Erythroblast (primary cell): ENCODE measurements around the gene ST6GALNAC2.

Experiments used
- GATA1 ChIP-seq: IDR thresholded peaks from 2 replicates; pipeline ENCODE4 v1.6.1; 2011; ENCODE audit warnings: low read depth, mild to moderate bottlenecking, control low read depth, low read length, moderate library complexity
- POLR2A ChIP-seq: IDR thresholded peaks from 2 replicates; pipeline ENCODE4 v1.6.1; 2011; ENCODE audit warnings: mild to moderate bottlenecking, low read length

DNA sequence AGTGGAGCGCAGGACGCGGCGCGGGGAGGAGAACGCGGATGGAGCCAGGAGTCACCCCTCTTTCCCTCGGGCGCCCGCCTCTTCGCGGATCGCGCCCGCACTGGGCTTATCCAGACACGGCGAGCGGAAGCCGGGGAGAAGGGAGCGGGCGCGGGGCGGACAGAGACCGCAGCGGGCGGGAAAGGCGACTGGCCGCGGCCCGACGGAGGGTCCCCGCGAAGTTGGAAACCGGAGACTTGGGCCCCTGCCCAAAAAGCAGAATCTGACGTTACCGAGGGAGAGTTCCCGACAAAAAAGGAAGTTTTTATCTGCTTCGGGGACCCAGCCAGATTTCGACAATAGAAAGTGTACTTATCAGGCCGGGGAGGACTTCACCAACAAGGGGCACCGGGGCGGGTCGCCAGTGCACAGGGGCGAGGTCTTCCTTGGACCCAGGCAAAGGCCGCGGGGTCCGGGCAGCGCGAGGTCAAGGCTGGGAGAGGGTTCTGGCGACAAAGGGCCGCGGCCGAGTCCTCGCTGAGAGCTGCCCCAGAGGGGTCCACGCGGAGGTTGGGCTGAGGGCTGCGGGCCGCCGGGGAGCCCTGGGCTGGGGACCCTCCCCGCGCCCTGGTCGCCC lies 519 bp downstream of the ST6GALNAC2 start:
- TF ChIP-seq POLR2A (no peak), GATA1 (no peak)
